CD14-positive monocyte (primary cell): ENCODE measurements around the gene COX10. TPM values are rescaled to one million over a fixed set of nuclear protein-coding genes. Genes with fewer than 3 reads are reported as not detected.

ENCODE experiments used
- DNase-seq, 3 donors: peaks; one replicate each; pipeline ENCODE4 v3.0.0-alpha.2; 2011 to 2022
- H2AFZ ChIP-seq: 2 replicates; pipeline ENCODE4 v1.6.0; 2012; ENCODE audit warnings: mild to moderate bottlenecking, low read depth, low read length, inconsistent platforms; ENCODE audit not compliant: insufficient read depth, poor library complexity, severe bottlenecking
- H3K27ac ChIP-seq, 2 donors: 1 replicate in 1 of 2; 2 replicates in 1 of 2; pipeline ENCODE4 v1.5.1; 2012 to 2013; ENCODE audit warnings: low read length in 2 of 2, control low read depth in 1 of 2, inconsistent platforms in 1 of 2, low read depth in 1 of 2, mild to moderate bottlenecking in 1 of 2
- H3K27me3 ChIP-seq, 2 donors: one replicate each; pipeline versions ENCODE4 v1.6.0 to v1.6.1; 2011 to 2013; ENCODE audit warnings: low read length in 2 of 2; ENCODE audit not compliant: control insufficient read depth in 2 of 2, insufficient read depth in 2 of 2
- H3K36me3 ChIP-seq, 2 donors: replicated peaks in 1 of 2; 1 replicate in 1 of 2; 2 replicates in 1 of 2; pipeline versions ENCODE4 v1.5.1 to v1.6.1; 2012 to 2013; ENCODE audit warnings: low read length in 2 of 2, control low read depth in 1 of 2, inconsistent platforms in 1 of 2, mild to moderate bottlenecking in 1 of 2; ENCODE audit not compliant: insufficient read depth in 2 of 2, control insufficient read depth in 1 of 2
- H3K4me1 ChIP-seq, 2 donors: 1 replicate in 1 of 2; 2 replicates in 1 of 2; pipeline versions ENCODE4 v1.5.1 to v1.6.1; 2012 to 2013; ENCODE audit warnings: low read length in 2 of 2, control low read depth in 1 of 2, inconsistent platforms in 1 of 2, mild to moderate bottlenecking in 1 of 2, moderate library complexity in 1 of 2; ENCODE audit not compliant: insufficient read depth in 2 of 2, control insufficient read depth in 1 of 2
- H3K4me2 ChIP-seq: replicated peaks from 2 replicates; pipeline ENCODE3; 2012; ENCODE audit warnings: low read length, moderate library complexity, mild to moderate bottlenecking; ENCODE audit not compliant: poor library complexity, severe bottlenecking; ENCODE audit errors: extremely low read depth
- H3K4me3 ChIP-seq, 3 experiments: fragments of 200-600 bp in 1 of 3; sonication (generic) in 1 of 3; replicated peaks in 1 of 3; 1 replicate in 2 of 3; 2 replicates in 1 of 3; pipeline ENCODE4 v1.5.1; 2011 to 2013; ENCODE audit warnings: low read length in 3 of 3, mild to moderate bottlenecking in 3 of 3, control low read depth in 2 of 3, low read depth in 2 of 3, inconsistent platforms in 1 of 3, moderate library complexity in 1 of 3
- H3K79me2 ChIP-seq: 2 replicates; pipeline ENCODE4 v1.6.0; 2012; ENCODE audit warnings: mild to moderate bottlenecking, control low read depth, inconsistent platforms, low read length, moderate library complexity; ENCODE audit not compliant: insufficient read depth
- H3K9ac ChIP-seq: 2 replicates; pipeline ENCODE4 v1.6.0; 2017; ENCODE audit warnings: low read length, mild to moderate bottlenecking; ENCODE audit not compliant: insufficient read depth, poor library complexity, severe bottlenecking
- H3K9me3 ChIP-seq, 2 donors: replicated peaks in 1 of 2; 1 replicate in 1 of 2; 2 replicates in 1 of 2; pipeline versions ENCODE4 v1.5.1 to v1.6.1; 2012 to 2013; ENCODE audit warnings: low read length in 2 of 2, control low read depth in 1 of 2; ENCODE audit not compliant: control insufficient read depth in 1 of 2, insufficient read depth in 1 of 2
- H4K20me1 ChIP-seq: 2 replicates; pipeline ENCODE4 v1.6.0; 2012; ENCODE audit warnings: mild to moderate bottlenecking, low read length, control low read depth, moderate library complexity; ENCODE audit not compliant: insufficient read depth
- H3K27ac Mint-ChIP-seq, 7 donors: one replicate each; pipeline ENCODE4 v1.8.0; 2020; ENCODE audit warnings: mild to moderate bottlenecking in 7 of 7, mixed read lengths in 7 of 7, moderate library complexity in 6 of 7, inconsistent platforms in 2 of 7
- H3K27me3 Mint-ChIP-seq, 3 donors: one replicate each; pipeline ENCODE4 v1.8.0; 2021 to 2022; ENCODE audit warnings: low read depth in 3 of 3, mild to moderate bottlenecking in 3 of 3, mixed read lengths in 3 of 3, moderate library complexity in 3 of 3, inconsistent platforms in 1 of 3
- H3K36me3 Mint-ChIP-seq, 2 donors: one replicate each; pipeline ENCODE4 v1.8.0; 2020; ENCODE audit warnings: mixed read lengths in 2 of 2, inconsistent platforms in 1 of 2, mild to moderate bottlenecking in 1 of 2
- H3K4me1 Mint-ChIP-seq: one replicate; pipeline ENCODE4 v1.8.0; 2020; ENCODE audit warnings: mild to moderate bottlenecking, mixed read lengths
- H3K4me3 Mint-ChIP-seq, 2 donors: one replicate each; pipeline ENCODE4 v1.8.0; 2020; ENCODE audit warnings: mild to moderate bottlenecking in 2 of 2, mixed read lengths in 2 of 2, moderate library complexity in 1 of 2
- H3K9me3 Mint-ChIP-seq, 7 donors: one replicate each; pipeline ENCODE4 v1.8.0; 2020 to 2022; ENCODE audit warnings: mixed read lengths in 7 of 7, mild to moderate bottlenecking in 6 of 7, moderate library complexity in 6 of 7, inconsistent platforms in 2 of 7
- CTCF ChIP-seq: fragments of 200-600 bp; IDR thresholded peaks from one replicate; pipeline ENCODE4 v1.8.0; 2022; ENCODE audit warnings: antibody characterized with exemption, mild to moderate bottlenecking
- WGBS: methylation state at CpG from one replicate; pipeline ENCODE4 v1.1.5; 2013; ENCODE audit warnings: missing lambda C conversion rate; ENCODE audit not compliant: insufficient coverage; 5-methylcytosine and 5-hydroxymethylcytosine counted together
- intact Hi-C, 2 donors: fragments of 100-400 bp; cut with micrococcal nuclease; formaldehyde crosslinking; loops; one replicate each; pipeline versions ENCODE4 v1.15.0 to v1.15.1; 2023
- polyA plus RNA-seq, 3 donors: library from polyadenylated mRNA; depleted of rRNA in 1 of 3; unstranded in 2 of 3; stranded (reverse) in 1 of 3; fragments of 300-500 nt in 2 of 3; fragments of >200 nt in 1 of 3; fragmentation: Illumina TruSeq in 2 of 3; gene quantifications; 1 replicate in 2 of 3; 2 replicates in 1 of 3; pipeline ENCODE4 v1.2.3, GENCODE V29; 2012 to 2021

COX10 gene
- polyA plus RNA-seq, 3 donors, result 8.2 to 15.2 (median 11.3) TPM

- Histone ChIP-seq H3K4me1 (peaks cover 0 to 8% of the 10 kb centered on the region in 2 donors), H2AFZ (no peak overlapping the region), H3K36me3 (no peaks in the 10 kb centered on the region), H3K4me3 (no peak overlapping the region), H3K9ac (no peak overlapping the region), H3K9me3 (no peaks in the 10 kb centered on the region), H3K79me2 (peaks cover 12% of the 10 kb centered on the region), H3K27me3 (no peaks in the 10 kb centered on the region), H3K4me2 (no peak overlapping the region), H4K20me1 (peaks cover 12% of the 10 kb centered on the region), H3K27ac (no peak overlapping the region)
- WGBS, result 93% methylated on average over 3 of the region's 4 CpGs
- Mint-ChIP-seq H3K9me3 (peaks cover 0 to 2% (median 0%) of the 10 kb centered on the region in 7 donors), H3K27me3 (no peaks in the 10 kb centered on the region), H3K4me1 (peaks cover 20% of the 10 kb centered on the region), H3K27ac (no peak overlapping the region), H3K4me3 (no peak overlapping the region), H3K36me3 (peaks cover 13 to 18% of the 10 kb centered on the region in 2 donors)
- no peak for TF ChIP-seq CTCF
- DNase-seq, result no peak
- intact Hi-C loops, result no loop called here
These were observed 22.1 kb downstream of the COX10 start for GRCh38 chr17:14091367-14091766.

GRCh38 chr17:14092808-14093207 is 23.5 kb downstream of the COX10 start:
- Histone ChIP-seq H3K4me2 (no peak overlapping the region), H3K27me3 (no peaks in the 10 kb centered on the region), H3K4me1 (peaks cover 0 to 8% of the 10 kb centered on the region in 2 donors), H4K20me1 (peaks cover 10% of the 10 kb centered on the region), H3K27ac (no peak overlapping the region), H2AFZ (no peak overlapping the region), H3K79me2 (peaks cover 8% of the 10 kb centered on the region), H3K9me3 (no peaks in the 10 kb centered on the region), H3K36me3 (no peaks in the 10 kb centered on the region), H3K9ac (no peak overlapping the region), H3K4me3 (no peak overlapping the region)
- Mint-ChIP-seq H3K36me3 (peaks cover 10 to 14% of the 10 kb centered on the region in 2 donors), H3K4me1 (peaks cover 20% of the 10 kb centered on the region), H3K4me3 (no peak overlapping the region), H3K9me3 (peaks cover 0 to 2% (median 0%) of the 10 kb centered on the region in 7 donors), H3K27me3 (no peaks in the 10 kb centered on the region), H3K27ac (no peak overlapping the region)
- no CpG with 5 or more reads among the region's 1 CpG for WGBS
- intact Hi-C loops, result no loop called here
- DNase-seq, result no peak
- no peak for TF ChIP-seq CTCF
